Sigmoid colon (tissue), 7 donors: ENCODE data around the gene PTPRT. TPM values are rescaled to one million over a fixed set of nuclear protein-coding genes. Genes with fewer than 3 reads are reported as not detected.

Experiments
- DNase-seq: peaks from one replicate; pipeline ENCODE4 v3.0.0-alpha.2; 2019
- H3K27ac ChIP-seq, 4 donors: fragments of 200-600 bp; sonication (generic); one replicate each; pipeline ENCODE4 v1.5.1; 2016 to 2019; ENCODE audit warnings: mild to moderate bottlenecking in 1 of 4
- H3K27me3 ChIP-seq, 3 donors: fragments of 200-600 bp; sonication (generic); one replicate each; pipeline ENCODE4 v1.5.1; 2019; ENCODE audit warnings: mild to moderate bottlenecking in 1 of 3
- H3K36me3 ChIP-seq, 4 donors: fragments of 200-600 bp; sonication (generic); one replicate each; pipeline ENCODE4 v1.5.1; 2016 to 2019
- H3K4me1 ChIP-seq, 4 donors: fragments of 200-600 bp; sonication (generic); one replicate each; pipeline ENCODE4 v1.5.1; 2017 to 2019
- H3K4me3 ChIP-seq, 4 donors: fragments of 200-600 bp; sonication (generic); one replicate each; pipeline ENCODE4 v1.5.1; 2017 to 2019; ENCODE audit warnings: mild to moderate bottlenecking in 2 of 4, moderate library complexity in 1 of 4
- H3K9me3 ChIP-seq, 4 donors: fragments of 200-600 bp in 3 of 4; sonication (generic) in 3 of 4; one replicate each; pipeline versions ENCODE4 v1.5.1 to v1.6.1; 2013 to 2019
- EP300 ChIP-seq, 4 donors: sonication (generic); formaldehyde crosslinking; IDR thresholded peaks; one replicate each; pipeline ENCODE4 v1.6.1; 2017; ENCODE audit warnings: antibody characterized with exemption in 4 of 4
- POLR2A ChIP-seq, 2 donors: fragments of 450-650 bp; IDR thresholded peaks; one replicate each; pipeline ENCODE4 v1.6.1; 2016; ENCODE audit warnings: antibody characterized with exemption in 2 of 2, mild to moderate bottlenecking in 2 of 2, moderate library complexity in 2 of 2
- POLR2AphosphoS5 ChIP-seq, 4 donors: sonication (generic); formaldehyde crosslinking; IDR thresholded peaks; one replicate each; pipeline ENCODE4 v1.6.1; 2017; ENCODE audit warnings: antibody characterized with exemption in 4 of 4
- WGBS, 2 donors: extraction: QIAGEN DNeasy Blood & Tissue Kit; methylation state at CpG; one replicate each; pipeline ENCODE4 v1.1.7; 2013; 5-methylcytosine and 5-hydroxymethylcytosine counted together
- intact Hi-C: fragments of 100-400 bp; cut with DNase I; formaldehyde crosslinking; loops from one replicate; pipeline ENCODE4 v1.15.1; 2023
- polyA plus RNA-seq, 3 donors: library from polyadenylated mRNA; stranded (reverse); fragments of 200-250 nt; gene quantifications; one replicate each; pipeline ENCODE4 v1.2.3, GENCODE V29; 2013
- total RNA-seq, 4 donors: library from RNA; depleted of rRNA; stranded (reverse); fragments of >200 nt; gene quantifications; one replicate each; pipeline ENCODE4 v1.1.0, GENCODE V29; 2016
- TF ChIP-seq, protein P1 (sequence below), 4 experiments: fragments of 450-650 bp in 3 of 4; fragments of 200-600 bp in 1 of 4; IDR thresholded peaks; one replicate each; pipeline ENCODE4 v1.5.1; 2016 to 2019; ENCODE audit warnings: antibody characterized with exemption in 4 of 4, mild to moderate bottlenecking in 3 of 4, moderate library complexity in 2 of 4
- donor health status: healthy with polysubstance abuse.
- donor health status: Bipolar disorder and iron deficiency.
- donor health status: healthy.

The PTPRT gene
- total and polyA plus RNA-seq, 7 donors: under 0.01 to 0.41 (median 0.12) TPM; not detected in 3

- Histone ChIP-seq H3K36me3 (no peaks in the 10 kb centered on the region), H3K4me1 (no peaks in the 10 kb centered on the region), H3K27me3 (no peaks in the 10 kb centered on the region), H3K27ac (no peak overlapping the region), H3K4me3 (no peak overlapping the region), H3K9me3 (peaks cover 0 to 2% (median 0%) of the 10 kb centered on the region in 4 donors)
- DNase-seq: no peak
- intact Hi-C loops: no loop called here
- WGBS, 2 donors: 58 to 72% methylated on average over 7 of the region's 7 CpGs
- TF ChIP-seq POLR2AphosphoS5 (IDR thresholded peaks at IDR 0.05) (no peak), POLR2A (IDR thresholded peaks at IDR 0.05) (no peak), EP300 (IDR thresholded peaks at IDR 0.05) (no peak)
- TF ChIP-seq, protein P1, sequence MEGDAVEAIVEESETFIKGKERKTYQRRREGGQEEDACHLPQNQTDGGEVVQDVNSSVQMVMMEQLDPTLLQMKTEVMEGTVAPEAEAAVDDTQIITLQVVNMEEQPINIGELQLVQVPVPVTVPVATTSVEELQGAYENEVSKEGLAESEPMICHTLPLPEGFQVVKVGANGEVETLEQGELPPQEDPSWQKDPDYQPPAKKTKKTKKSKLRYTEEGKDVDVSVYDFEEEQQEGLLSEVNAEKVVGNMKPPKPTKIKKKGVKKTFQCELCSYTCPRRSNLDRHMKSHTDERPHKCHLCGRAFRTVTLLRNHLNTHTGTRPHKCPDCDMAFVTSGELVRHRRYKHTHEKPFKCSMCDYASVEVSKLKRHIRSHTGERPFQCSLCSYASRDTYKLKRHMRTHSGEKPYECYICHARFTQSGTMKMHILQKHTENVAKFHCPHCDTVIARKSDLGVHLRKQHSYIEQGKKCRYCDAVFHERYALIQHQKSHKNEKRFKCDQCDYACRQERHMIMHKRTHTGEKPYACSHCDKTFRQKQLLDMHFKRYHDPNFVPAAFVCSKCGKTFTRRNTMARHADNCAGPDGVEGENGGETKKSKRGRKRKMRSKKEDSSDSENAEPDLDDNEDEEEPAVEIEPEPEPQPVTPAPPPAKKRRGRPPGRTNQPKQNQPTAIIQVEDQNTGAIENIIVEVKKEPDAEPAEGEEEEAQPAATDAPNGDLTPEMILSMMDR (IDR thresholded peaks at IDR 0.05): no peak
Observed at GRCh38 chr20:42611889-42612837, 577.5 kb downstream of the PTPRT start.

DNA sequence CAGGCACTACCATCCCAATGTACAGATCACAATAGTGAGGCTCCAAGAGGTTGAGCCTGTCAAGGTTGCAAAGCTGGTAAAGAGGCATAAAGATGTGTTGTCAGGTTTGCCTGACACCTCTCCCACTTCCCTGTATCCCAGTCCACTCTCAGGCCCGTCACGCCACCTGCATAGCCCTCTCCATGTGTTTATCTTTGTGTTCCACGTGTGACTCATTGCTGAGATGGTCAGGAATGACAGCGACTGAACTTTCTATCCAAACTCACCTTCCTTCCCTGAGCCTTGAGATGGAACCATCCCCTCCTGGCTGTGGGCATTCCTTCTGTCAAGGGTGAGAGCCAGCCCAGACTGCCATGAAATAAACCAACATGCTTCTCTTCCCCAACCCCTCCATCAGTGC lies 578.3 kb downstream of the PTPRT start:
- 75 to 79% methylated on average over 4 of the region's 4 CpGs for WGBS, 2 donors
- intact Hi-C loops: no loop called here
- no peak overlapping the region for H3K27ac ChIP-seq
- TF ChIP-seq POLR2A (IDR thresholded peaks at IDR 0.05) (no peak), POLR2AphosphoS5 (IDR thresholded peaks at IDR 0.05) (no peak), EP300 (IDR thresholded peaks at IDR 0.05) (no peak)
- TF ChIP-seq, protein P1 (IDR thresholded peaks at IDR 0.05): no peak
- no peak overlapping the region for H3K4me3 ChIP-seq
- no peaks in the 10 kb centered on the region for H3K4me1 ChIP-seq
- DNase-seq: no peak
- peaks cover 0 to 2% (median 0%) of the 10 kb centered on the region in 4 donors for H3K9me3 ChIP-seq
- no peaks in the 10 kb centered on the region for H3K36me3 ChIP-seq
- no peaks in the 10 kb centered on the region for H3K27me3 ChIP-seq

- Histone ChIP-seq H3K9me3 (peaks cover 0 to 2% (median 0%) of the 10 kb centered on the region in 4 donors), H3K27ac (no peak overlapping the region), H3K4me3 (no peak overlapping the region), H3K36me3 (no peaks in the 10 kb centered on the region), H3K27me3 (no peaks in the 10 kb centered on the region), H3K4me1 (no peaks in the 10 kb centered on the region)
- no peak for TF ChIP-seq POLR2AphosphoS5 (IDR thresholded peaks at IDR 0.05)
- no peak for TF ChIP-seq POLR2A (IDR thresholded peaks at IDR 0.05)
- TF ChIP-seq, protein P1 (IDR thresholded peaks at IDR 0.05): no peak
- no peak for TF ChIP-seq EP300 (IDR thresholded peaks at IDR 0.05)
- WGBS, 2 donors: 61 to 77% methylated on average over 4 of the region's 4 CpGs
- DNase-seq: no peak
- intact Hi-C loops: no loop called here
Observed at GRCh38 chr20:42610070-42610469, 579.6 kb downstream of the PTPRT start.

- DNase-seq: no peak
Observed at GRCh38 chr20:42609618-42610017, 580.1 kb downstream of the PTPRT start.

More at GRCh38 chr20:42609618-42610017, 580.1 kb downstream of the PTPRT start:
- intact Hi-C loops: no loop called here
- WGBS, 2 donors: 58 to 67% methylated on average over 4 of the region's 4 CpGs
- H3K9me3 ChIP-seq: peaks cover 0 to 2% (median 0%) of the 10 kb centered on the region in 4 donors
- no peaks in the 10 kb centered on the region for H3K4me1 ChIP-seq
- no peaks in the 10 kb centered on the region for H3K27me3 ChIP-seq
- TF ChIP-seq EP300 (IDR thresholded peaks at IDR 0.05) (no peak), POLR2AphosphoS5 (IDR thresholded peaks at IDR 0.05) (no peak), POLR2A (IDR thresholded peaks at IDR 0.05) (no peak)
- TF ChIP-seq, protein P1 (IDR thresholded peaks at IDR 0.05): no peak
- H3K36me3 ChIP-seq: no peaks in the 10 kb centered on the region
- H3K4me3 ChIP-seq: no peak overlapping the region
- H3K27ac ChIP-seq: no peak overlapping the region
